ENCODE data around the gene IQGAP2. TPM values are rescaled to one million over a fixed set of nuclear protein-coding genes. Genes with fewer than 3 reads are reported as not detected.
A peak's percentile ranks its signal among the peaks of the same experiment; 100 is the strongest.

IQGAP2 gene
- total RNA-seq, 3 donors from 2014 or later (not counting 1 experiment from before 2014, with no cell fraction given) = 172 to 218 (median 207) TPM

GRCh38 chr5:76690037-76690679 lies 287.1 kb downstream of the IQGAP2 start:
- peaks cover 6 to 8% of the 10 kb centered on the region in 2 donors for H3K4me1 Mint-ChIP-seq
- no peak overlapping the region for H3K4me3 Mint-ChIP-seq
- H3K36me3 Mint-ChIP-seq = peaks cover 25% of the 10 kb centered on the region
- H3K9me3 Mint-ChIP-seq = no peaks in the 10 kb centered on the region
- intact Hi-C loops (cut with micrococcal nuclease) = no loop called here
- H3K4me1 ChIP-seq (ENCODE audit: control insufficient read depth, insufficient read depth, low read length) = no peaks in the 10 kb centered on the region
- peak overlapping the region; percentile 8 to 18 for H3K27ac Mint-ChIP-seq
- no peaks in the 10 kb centered on the region for H3K9me3 ChIP-seq (ENCODE audit: control insufficient read depth, insufficient read depth, low read length)
- no peak overlapping the region for H3K4me3 ChIP-seq (ENCODE audit: low read length)
- TF ChIP-seq CTCF (IDR thresholded peaks at IDR 0.05) = no peak
- DNase-seq (no peak), ATAC-seq (no peak)
- WGBS (ENCODE audit: insufficient coverage) = 100% methylated on average over 3 of the region's 3 CpGs
- no peaks in the 10 kb centered on the region for H3K27me3 Mint-ChIP-seq (ENCODE audit: low read depth in 2 of 2)
- H3K36me3 ChIP-seq (ENCODE audit: control insufficient read depth, insufficient read depth, low read length) = peaks cover 81% of the 10 kb centered on the region
- no peaks in the 10 kb centered on the region for H3K27me3 ChIP-seq (ENCODE audit: control insufficient read depth, insufficient read depth, low read length)
- no peak overlapping the region for H3K27ac ChIP-seq (ENCODE audit: low read length)

GRCh38 chr5:76690704-76691466 lies 287.8 kb downstream of the IQGAP2 start:
- H3K4me1 Mint-ChIP-seq = peaks cover 2 to 8% of the 10 kb centered on the region in 2 donors
- TF ChIP-seq CTCF (IDR thresholded peaks at IDR 0.05) = no peak
- 90% methylated on average over 7 of the region's 7 CpGs for WGBS (ENCODE audit: insufficient coverage)
- no peaks in the 10 kb centered on the region for H3K27me3 ChIP-seq (ENCODE audit: control insufficient read depth, insufficient read depth, low read length)
- H3K36me3 ChIP-seq (ENCODE audit: control insufficient read depth, insufficient read depth, low read length) = peaks cover 81% of the 10 kb centered on the region
- no peaks in the 10 kb centered on the region for H3K9me3 Mint-ChIP-seq
- H3K4me3 Mint-ChIP-seq = no peak overlapping the region
- no peak overlapping the region for H3K4me3 ChIP-seq (ENCODE audit: low read length)
- H3K27me3 Mint-ChIP-seq (ENCODE audit: low read depth in 2 of 2) = no peaks in the 10 kb centered on the region
- intact Hi-C loops (cut with micrococcal nuclease) = no loop called here
- DNase-seq = no peak
- no peak overlapping the region for H3K27ac ChIP-seq (ENCODE audit: low read length)
- peaks cover 27% of the 10 kb centered on the region for H3K36me3 Mint-ChIP-seq
- no peaks in the 10 kb centered on the region for H3K4me1 ChIP-seq (ENCODE audit: control insufficient read depth, insufficient read depth, low read length)
- H3K27ac Mint-ChIP-seq = peak overlapping the region; percentile 62 to 76
- no peak for ATAC-seq
- no peaks in the 10 kb centered on the region for H3K9me3 ChIP-seq (ENCODE audit: control insufficient read depth, insufficient read depth, low read length)

- Histone ChIP-seq H3K27ac (ENCODE audit: low read length) (no peak overlapping the region), H3K9me3 (ENCODE audit: control insufficient read depth, insufficient read depth, low read length) (no peaks in the 10 kb centered on the region), H3K4me3 (ENCODE audit: low read length) (no peak overlapping the region), H3K36me3 (ENCODE audit: control insufficient read depth, insufficient read depth, low read length) (peaks cover 87% of the 10 kb centered on the region), H3K4me1 (ENCODE audit: control insufficient read depth, insufficient read depth, low read length) (no peaks in the 10 kb centered on the region), H3K27me3 (ENCODE audit: control insufficient read depth, insufficient read depth, low read length) (no peaks in the 10 kb centered on the region)
- intact Hi-C loops (cut with micrococcal nuclease) = no loop called here
- DNase-seq (no peak), ATAC-seq (no peak)
- Mint-ChIP-seq H3K4me3 (no peak overlapping the region), H3K36me3 (peaks cover 34% of the 10 kb centered on the region), H3K27ac (peak overlapping the region; percentile 62 to 76), H3K4me1 (peaks cover 0 to 8% of the 10 kb centered on the region in 2 donors), H3K27me3 (ENCODE audit: low read depth in 2 of 2) (no peaks in the 10 kb centered on the region), H3K9me3 (no peaks in the 10 kb centered on the region)
- 67% methylated on average over 4 of the region's 5 CpGs for WGBS (ENCODE audit: insufficient coverage)
- TF ChIP-seq CTCF (IDR thresholded peaks at IDR 0.05) = no peak
Measured at GRCh38 chr5:76691467-76692273, 288.6 kb downstream of the IQGAP2 start.
